Measurements from ENCODE around the gene INPP5D.
"Not testable (repeated sequence)": the region's sequence is repeated elsewhere in the genome, so short reads cannot be mapped to it uniquely, and the experiment has no call there.

INPP5D gene

DNA sequence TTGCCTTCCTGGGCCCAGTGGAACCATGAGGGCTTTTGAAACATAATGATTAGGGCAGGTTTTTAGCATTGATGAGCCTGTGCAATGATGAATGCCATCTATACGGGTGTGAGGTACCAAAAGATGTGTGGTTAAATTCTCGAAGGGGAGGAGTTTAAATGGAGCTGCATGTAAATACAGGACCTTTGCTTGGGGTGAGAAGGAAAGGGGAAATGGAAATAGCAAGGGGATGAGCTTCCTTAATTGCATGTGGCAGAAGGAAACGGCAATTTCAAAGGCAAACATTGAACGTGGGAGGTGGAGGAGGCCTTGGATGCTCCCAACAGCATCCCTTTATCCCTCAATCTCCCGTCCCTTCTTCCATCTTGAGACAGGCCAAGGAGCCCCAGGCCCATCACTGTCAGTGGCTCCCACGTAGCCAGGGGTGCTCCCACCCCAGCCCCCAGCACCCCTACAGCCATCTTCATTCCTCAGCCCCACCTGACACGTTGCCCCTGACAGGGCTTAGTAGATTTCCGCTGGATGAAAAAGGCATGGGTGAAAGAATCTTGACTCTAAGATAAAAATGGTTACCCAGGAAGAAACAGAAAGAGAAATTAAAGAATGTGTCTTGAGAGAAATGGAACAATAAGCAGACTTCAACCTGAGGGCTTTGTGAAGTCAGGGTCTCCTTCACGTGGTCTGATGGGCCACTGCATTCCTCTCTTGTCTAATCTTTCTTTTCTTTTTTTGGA is 32.5 kb downstream of the INPP5D start:
- no peak for DNase-seq (ENCODE audit: low spot score)

DNA sequence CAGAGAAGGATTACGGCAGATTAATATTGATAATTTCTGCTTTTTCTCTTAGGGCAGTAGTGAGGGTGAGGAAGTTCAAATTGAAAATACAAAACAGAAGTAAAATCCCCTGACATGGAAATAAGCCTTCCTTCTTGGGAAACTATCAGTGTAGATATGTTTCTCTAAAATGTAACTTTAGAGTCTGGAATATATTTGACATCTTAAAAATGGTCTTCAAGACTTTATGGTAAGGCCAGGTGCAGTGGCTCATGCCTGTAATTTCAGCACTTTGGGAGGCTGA is 33.0 kb downstream of the INPP5D start:
- no peak for DNase-seq (ENCODE audit: low spot score)

DNA sequence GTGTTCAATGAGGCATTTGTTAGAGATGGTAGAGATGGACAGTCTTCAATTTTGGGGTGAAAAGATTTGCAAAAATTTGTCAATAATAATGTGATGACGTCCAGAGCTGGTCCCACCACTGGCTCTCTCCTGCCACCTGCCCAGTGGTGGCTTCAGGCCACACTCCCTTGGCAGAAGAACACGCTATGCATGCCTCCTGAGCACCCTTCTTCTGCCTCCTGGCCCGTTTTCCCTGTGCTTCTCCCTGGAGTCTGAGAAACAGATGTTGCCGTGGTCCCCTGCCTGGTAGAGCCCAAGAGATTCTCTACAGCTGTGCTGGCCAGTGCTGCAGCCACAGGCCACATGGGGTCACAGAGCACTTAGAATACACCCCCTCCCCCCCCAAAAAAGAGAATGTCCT is 33.6 kb downstream of the INPP5D start:
- DNase-seq (ENCODE audit: low spot score), result no peak

DNA sequence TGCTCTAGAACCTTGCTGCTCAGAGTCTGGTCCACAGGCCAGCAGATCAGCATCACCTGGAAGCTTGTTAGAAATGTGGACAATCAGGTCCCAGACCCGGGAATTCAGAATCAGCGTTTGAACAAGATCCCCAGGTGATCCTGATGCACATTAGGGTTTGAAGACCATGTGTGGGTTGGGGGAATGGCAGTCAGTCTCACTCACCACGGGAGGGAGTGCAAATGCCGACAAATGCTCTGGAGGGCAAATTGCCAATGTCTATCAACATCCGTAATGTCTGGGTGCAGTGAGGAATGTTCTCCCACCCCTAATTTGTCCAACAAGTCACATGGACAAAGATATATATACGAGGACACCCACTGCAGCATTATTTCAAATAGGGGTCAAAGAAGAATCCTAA is 34.5 kb downstream of the INPP5D start:
- DNase-seq (ENCODE audit: low spot score), result no peak

DNA sequence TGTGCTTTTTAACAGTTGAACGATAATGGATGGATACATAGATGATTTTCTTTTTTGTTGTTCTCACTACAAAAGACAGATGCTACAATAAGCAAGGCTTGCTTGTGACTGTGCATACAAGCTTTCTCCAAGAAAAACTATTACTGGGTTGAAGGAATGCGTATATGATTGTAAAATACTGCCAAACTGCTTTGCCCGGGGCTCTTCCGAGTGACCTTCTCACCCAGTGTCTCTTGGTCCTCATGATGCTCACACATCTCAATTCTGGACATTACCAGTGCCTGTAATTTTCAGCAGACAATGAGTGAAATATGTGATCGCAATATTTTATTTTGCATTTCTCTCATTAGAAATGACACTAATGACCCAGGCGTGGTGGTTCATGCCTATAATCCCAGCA is 35.9 kb downstream of the INPP5D start:
- DNase-seq (ENCODE audit: low spot score), result no peak

DNA sequence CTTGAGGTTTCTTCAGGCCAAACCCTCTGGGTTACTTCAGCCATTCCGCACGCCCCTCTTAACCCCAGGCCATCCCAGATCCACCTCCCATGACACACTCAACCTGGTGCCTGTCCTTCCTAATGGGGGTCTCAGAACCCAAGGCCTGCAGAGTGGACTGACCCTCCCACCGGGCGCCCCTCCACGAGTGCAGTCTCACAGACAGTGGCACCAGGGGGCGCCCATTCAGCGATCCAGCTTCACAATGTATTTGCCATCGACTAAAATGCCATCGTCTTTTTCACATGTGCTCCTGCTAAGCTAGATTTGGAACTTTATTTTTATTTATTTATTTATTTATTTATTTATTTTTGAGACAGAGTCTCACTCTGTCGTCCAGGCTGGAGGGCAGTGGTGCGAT is 38.5 kb downstream of the INPP5D start:
- no peak for DNase-seq (ENCODE audit: low spot score)

DNA sequence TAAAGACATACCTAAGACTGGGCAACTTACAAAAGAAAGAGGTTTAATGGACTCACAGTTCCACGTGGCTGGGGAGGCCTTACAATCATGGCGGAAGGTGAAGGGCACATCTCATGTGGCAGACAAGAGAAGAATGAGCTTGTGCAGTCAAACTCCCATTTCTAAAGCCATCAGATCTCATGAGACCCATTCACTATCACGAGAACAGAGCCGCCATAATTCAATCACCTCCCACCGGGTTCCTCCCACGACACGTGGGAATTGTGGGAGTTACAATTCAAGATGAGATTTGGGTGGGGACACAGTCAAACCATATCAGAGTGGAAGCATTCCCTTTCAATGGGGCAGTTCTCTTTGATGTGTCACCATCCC is 39.7 kb downstream of the INPP5D start:
- not testable (repeated sequence) for DNase-seq (ENCODE audit: low spot score)

DNA sequence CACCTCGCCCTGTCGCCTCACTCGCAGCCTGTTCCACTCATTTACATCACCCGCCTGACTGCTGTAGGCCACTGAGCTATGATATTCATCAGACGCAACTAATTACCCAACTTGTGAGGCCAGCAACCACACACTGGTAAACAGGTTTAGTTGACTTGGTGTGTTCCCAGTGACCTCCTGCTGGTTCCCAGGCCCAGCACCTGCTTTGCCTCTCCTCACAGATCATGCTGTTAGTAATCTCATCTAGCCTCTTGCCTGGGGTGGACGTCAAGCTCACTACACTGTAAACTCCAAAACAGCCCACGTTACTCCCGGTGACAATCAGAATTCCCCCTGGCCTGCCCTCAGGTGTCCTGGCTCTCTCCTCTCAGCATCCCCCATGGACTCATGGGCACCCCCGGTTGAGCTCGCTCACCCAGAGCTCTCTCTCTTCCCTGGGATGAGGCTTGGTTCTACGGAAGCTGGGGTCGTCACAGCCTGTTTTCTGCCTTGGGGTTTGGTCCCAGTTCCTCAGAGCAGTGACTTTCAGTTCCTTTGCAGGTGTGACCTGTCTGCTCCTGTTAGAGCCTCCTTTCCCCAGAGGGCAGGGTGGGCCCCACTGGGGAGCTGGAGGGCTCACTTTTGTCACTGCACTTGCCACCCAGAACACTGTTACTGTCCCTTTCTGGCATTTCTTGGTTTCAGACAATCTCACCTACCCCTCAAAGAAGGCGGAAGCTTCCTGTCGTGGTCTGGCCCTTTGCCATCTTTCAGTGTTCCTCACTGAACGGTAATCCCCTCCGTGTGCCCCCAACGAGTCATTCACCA is 40.3 kb downstream of the INPP5D start:
- DNase-seq (ENCODE audit: low spot score), result no peak

DNA sequence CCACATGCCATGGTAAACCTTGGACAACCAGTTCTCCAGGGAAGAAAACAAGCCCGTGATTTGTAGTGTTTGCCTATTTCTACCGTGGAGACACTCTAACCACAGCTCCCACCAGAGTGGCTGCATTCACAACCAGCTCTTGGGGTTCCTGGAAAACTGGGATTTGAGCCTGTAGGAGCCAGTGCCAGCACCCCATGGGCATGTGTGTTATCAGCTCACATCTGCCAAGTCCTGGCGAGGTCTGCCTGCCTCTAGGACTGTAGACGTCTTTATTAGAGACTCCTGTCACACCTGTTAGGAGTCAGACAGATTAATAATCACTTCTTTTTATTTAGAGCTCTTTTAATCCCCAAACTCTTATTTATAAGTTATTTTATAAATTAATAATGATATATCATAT is 41.0 kb downstream of the INPP5D start:
- DNase-seq (ENCODE audit: low spot score), result no peak

DNA sequence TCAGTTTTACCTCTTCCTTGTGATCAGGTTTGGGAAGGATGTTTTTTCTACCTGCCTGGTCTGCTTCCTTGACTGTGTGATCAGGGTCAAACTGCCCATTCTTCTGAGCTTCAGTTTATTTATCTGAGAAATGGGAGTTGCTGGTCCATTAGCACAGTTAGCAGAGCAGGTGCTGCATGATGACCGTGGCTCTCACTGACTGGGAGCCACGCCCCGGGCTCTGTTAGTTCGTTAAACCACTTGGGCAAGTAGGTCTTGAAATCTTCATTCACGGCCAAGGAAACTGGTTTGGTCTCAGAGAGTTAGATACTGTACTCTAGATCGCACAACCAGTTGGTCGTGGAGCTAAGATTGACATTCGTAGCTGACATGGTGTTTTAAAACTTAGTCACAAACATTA is 41.7 kb downstream of the INPP5D start:
- DNase-seq (ENCODE audit: low spot score), result no peak

DNA sequence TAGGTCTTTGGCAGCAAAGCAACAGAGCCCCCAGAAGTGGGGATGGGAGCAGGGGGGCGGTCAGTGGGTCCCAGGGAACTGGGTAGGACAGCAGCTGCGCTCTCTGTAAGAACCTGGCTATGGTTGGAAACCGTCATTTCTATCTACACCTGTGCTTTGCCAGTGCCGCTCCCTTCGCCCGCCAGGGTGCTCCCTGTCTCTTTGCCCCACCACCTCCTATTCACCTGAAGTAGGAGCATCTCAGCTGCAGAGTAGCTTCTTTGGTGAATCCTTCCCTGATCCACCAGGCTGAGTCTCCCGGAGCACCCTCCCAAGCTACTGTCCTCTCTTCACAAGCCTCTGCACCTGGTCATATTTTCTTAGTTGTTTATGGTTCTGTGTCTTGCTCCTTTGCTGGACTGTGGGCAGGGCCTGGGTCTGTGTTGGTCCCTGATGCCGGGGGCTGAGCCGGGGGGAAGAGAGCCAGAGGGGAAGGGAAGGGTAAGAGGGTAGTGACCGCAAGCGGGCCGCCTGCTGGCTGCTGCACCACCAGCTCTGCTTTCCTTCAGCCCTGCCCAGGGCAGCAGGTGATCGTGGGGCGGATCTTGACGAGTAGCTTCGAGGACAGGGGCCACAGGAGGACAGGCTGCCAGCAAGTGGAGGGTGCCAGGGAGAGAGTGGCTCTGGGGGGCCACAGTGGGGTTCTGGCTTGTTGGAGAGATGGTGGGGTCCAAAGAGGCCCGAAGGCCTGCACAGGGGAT is 45.2 kb downstream of the INPP5D start:
- DNase-seq (ENCODE audit: low spot score), result no peak

DNA sequence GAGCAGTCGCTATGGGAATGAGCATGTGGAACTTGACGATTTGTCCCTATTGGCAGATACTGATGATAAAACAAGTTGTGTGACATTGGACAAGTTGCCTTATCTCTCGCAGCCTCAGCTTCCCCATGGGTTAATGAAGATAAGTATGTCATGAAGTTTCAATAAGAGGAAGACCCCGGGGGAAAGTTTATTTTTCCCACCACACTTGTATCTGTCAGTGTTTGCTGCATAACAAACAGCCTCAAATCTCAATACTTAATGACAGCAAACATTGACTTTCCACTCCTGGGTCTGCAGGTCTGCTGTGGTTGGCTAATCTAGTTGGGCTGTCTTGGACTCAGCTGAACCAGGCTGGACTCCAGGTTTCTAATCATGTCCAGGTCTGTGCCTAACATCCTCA is 45.8 kb downstream of the INPP5D start:
- no peak for DNase-seq (ENCODE audit: low spot score)

DNA sequence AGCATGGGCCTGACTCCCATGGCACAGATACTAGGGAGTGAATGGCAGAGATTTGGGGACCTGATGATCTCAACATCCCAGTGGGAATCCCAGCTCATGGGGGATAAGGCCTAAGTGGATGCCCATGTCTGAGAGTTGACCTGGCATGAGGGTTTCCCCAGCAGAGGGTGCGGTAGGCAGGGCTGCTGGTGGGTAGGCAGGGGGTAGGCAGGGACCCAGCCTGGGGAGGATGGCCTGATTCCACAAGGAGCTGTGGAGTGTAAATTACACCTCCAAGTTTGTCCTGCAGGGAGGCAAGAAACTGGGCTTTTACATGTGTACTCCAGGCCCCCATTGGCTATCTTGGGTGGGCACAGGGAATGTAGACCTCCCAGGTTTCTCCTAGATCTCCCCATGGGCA is 46.9 kb downstream of the INPP5D start:
- DNase-seq (ENCODE audit: low spot score), result no peak

DNA sequence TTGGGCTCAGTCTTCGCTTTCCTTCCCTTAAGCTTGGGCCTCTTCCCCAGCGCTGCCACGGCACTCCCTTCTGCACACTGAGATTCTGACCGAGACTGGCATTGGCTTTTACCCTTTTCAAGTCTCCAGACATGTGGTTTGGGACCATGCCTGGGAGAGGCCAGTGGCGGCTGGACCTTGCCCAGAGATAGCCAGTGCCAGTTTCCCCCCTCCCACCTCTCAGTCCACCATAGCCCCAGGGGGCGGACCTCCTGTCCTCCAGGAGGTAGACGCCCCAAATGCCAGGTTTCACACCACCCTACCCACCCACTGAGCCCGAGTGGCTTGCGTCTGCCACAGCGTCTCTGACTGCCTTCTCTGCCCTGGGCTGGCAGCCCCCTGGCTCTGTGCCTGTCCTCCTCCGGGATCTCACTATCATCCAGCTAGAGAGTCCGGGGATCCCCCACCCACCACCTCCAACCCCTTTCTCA is 47.7 kb downstream of the INPP5D start:
- no peak for DNase-seq (ENCODE audit: low spot score)

DNA sequence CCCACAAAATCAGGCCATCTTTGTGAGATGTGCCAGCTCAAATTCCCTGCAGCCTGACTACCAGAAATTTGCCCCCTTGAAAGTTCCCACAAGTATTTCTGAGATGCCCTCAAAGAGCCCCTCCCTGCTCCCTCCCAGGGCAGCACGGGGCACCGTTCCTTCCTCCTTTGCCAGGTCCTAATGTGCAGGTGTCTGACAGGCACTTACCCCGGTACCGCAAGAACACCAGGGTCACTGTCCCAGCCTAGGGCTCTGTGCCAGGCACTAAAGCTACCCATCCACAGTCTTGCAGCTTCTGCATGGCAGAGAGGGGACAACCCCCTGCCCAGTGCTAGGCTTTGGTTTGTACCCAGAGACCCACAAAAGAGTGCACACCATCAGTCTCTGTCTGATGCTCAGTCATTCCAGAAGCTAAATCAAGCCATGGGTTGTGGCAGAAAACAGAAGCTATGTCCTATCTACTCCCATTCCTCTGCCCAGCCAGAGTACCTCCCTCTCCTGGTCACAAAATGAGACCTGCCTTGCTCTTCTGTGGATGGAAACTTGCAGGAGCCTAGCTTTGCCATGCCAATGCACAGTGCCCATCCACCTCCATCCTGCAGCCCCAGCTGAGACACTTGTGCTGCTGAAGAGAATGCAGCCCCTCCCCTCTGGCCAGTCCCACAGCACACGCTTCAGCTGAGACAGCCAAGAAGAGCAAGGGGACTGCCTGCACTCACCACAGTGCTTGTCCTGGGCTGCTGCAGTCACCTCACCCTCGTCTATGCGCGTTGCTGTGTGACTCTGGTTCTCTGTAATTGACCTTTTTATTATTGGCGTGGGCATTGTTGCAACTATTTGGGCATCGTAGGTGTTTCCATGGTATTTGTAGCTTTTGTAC is 48.7 kb downstream of the INPP5D start:
- no peak for DNase-seq (ENCODE audit: low spot score)

DNA sequence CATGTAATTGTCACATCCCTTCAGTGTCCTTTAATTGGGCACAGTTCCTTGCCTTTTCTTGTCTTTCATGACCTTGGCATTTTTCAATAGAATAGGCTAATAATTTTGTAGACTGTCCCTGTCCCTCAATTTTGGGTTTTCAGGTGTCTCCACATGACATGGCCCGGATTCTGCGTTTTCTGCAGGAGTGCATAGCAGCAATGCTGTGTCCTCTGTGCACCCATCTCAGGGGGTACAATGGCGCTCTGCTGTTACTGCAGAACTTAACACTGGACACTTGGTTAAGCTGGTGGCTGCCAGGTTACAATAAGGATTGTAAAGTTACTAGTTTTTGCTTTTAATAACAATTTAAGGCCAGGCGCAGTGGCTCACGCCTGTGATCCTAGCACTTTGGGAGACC is 51.3 kb downstream of the INPP5D start:
- DNase-seq (ENCODE audit: low spot score), result no peak

DNA sequence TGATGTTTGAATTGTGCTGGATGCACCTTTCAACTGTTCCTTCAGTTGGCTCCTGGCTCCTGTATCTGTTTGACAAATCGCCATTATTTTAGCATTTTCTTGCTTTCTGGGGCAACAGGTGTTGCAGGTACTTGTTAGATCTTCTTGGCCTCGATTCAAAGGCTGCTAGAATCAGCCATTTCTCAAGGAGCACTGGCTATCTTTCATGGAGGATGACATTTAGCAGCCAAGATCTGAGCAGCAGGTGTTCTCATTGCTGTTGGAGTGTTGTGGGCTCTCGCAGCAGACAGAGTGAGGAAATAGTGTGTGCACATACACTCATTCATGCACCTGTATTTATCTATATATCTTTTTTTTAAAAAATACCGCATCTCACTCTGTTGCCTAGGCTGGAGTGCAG is 52.2 kb downstream of the INPP5D start:
- DNase-seq (ENCODE audit: low spot score), result no peak

DNA sequence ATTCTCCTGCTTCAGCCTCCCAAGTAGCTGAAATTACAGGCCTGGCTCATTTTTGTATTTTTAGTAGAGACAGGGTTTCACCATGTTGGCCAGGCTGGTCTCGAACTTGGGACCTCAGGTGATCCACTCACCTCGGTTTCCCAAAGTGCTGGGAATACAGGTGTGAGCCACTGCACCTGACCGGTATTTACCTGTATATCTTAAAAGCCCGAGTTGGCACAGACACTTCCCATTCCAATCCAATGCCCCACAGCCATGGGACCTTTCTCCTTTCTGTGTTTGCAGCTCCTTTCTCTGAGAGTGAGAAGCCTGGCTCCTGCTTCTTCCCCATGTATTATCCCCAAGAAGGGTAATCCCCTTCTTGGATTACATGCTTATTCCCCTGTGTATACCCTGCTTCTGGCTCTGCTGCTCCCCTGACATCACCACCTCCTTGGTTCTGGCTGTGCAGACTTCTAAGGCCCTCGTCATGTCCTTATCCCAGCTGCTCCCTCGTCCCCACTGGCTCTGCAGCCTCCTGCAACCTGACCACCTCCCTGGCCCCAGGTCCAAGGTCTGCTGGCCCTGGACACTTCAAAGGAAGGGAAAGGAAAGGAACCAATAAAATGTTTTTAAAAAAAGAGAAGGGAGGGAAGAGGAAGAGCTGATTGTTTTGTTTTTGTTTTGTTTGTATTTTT is 52.8 kb downstream of the INPP5D start:
- DNase-seq (ENCODE audit: low spot score), result no peak

DNA sequence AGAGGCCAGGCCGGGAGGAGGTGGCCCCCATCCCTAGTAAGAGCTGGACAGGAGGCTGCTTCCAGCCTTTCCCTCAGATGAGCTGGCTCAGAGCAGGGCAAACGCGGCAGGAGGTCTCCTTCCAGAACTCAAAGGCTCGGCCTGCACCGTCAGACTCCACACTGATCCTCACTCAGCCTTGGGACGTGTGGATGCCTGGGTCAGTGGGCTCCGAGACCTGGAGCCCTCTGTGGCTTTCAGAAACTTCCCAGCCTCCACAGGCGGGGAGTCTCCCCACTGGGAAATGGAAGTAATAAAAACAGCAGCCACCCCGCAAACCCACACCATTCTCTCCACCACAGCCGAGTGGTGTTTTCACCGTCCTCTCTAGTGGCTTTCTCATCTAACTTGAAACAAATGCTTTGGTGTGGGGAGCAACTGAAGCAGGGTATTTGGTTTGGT is 54.3 kb downstream of the INPP5D start:
- DNase-seq (ENCODE audit: low spot score), result no peak

DNA sequence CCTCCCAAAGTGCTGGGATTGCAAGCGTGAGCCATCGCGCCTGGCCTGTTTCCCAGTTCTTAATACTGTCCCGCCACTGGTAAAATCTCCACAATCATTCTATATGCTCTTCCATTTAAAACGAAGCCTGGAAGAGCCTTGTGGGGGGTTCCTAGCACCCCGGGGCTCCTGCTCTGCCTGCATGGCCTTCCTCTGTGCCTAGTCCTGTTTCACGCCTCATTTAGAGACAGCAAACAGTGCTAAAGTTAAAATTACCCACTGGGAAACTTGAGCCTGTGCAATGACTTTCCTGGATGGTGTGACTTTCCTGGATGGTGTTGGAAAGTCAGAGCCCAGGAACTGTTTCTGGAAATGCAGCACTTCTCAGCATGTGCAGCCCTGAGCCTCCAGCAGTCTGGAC is 55.0 kb downstream of the INPP5D start:
- no peak for DNase-seq (ENCODE audit: low spot score)

DNA sequence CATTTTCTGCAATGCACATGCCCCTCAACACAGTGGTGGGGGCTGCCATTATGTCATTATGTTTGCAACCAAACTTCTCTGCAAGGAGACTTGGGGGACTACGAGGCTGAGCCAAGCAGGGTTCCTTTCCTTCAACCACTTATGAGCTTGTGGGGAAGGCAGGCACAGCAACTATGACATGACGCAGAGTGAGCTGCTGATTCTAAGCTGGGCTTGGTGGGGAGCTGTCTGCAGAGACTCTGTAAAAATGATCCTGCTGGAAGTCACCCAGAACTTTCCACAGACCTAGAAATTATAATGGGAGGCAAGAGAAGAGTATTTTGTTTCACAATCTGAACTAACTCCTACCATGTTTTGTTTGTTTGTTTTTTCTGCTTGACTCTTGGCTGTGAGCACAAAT is 55.6 kb downstream of the INPP5D start:
- DNase-seq (ENCODE audit: low spot score), result no peak

DNA sequence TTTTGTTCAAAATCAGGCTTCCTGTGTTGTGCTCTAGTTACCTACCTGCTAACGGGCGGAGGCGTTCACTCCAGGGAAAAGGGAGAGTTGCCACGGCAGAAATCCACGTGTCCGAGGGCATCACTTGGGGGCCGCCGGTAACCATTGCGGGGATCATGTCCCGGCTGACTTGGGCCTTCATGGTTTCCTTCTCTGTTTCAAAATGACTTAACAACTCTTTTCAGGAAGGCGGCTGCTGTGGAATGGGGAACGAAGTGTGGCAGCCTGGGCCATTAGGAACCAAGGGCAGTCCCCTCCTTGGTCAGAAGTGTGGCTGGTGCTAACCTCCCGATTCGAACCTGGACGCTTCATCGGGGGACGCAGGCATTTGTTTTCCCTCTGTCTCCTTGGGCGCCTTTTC is 56.8 kb downstream of the INPP5D start:
- DNase-seq (ENCODE audit: low spot score), result no peak

All from AG08395 (cell line).